Tongue (tissue), 2 donors: Measurements from ENCODE around the gene C4orf50. TPM values are rescaled to one million over a fixed set of nuclear protein-coding genes. Genes with fewer than 3 reads are reported as not detected.

Experiments used
- DNase-seq: peaks from one replicate; pipeline ENCODE4 v3.0.0-alpha.2; 2015
- total RNA-seq: library from RNA; depleted of rRNA; stranded (reverse); fragments of >200 nt; gene quantifications from one replicate; pipeline ENCODE4 v1.2.3, GENCODE V29; 2014

The C4orf50 gene
- total RNA-seq, 1 donor from 2014 or later = 0.10 TPM

- DNase-seq = peak; percentile 50
Measured at GRCh38 chr4:5888222-5889001, 129.8 kb downstream of the C4orf50 start.

- no peak for DNase-seq
Measured at GRCh38 chr4:5887361-5888221, 130.6 kb downstream of the C4orf50 start.

GRCh38 chr4:5887011-5887360 lies 131.2 kb downstream of the C4orf50 start:
- no peak for DNase-seq

GRCh38 chr4:5885733-5886132 lies 132.5 kb downstream of the C4orf50 start:
- DNase-seq = no peak

- no peak for DNase-seq
Measured at GRCh38 chr4:5884796-5885195, 133.4 kb downstream of the C4orf50 start.

- no peak for DNase-seq
Measured at GRCh38 chr4:5883916-5884315, 134.3 kb downstream of the C4orf50 start.

- DNase-seq = no peak
Measured at GRCh38 chr4:5882947-5883346, 135.3 kb downstream of the C4orf50 start.

- peak; percentile 32 for DNase-seq
Measured at GRCh38 chr4:5881340-5881739, 136.9 kb downstream of the C4orf50 start.

GRCh38 chr4:5878359-5878758 lies 139.9 kb downstream of the C4orf50 start:
- no peak for DNase-seq

GRCh38 chr4:5877392-5877791 lies 140.8 kb downstream of the C4orf50 start:
- DNase-seq = no peak

GRCh38 chr4:5874811-5875449 lies 143.3 kb downstream of the C4orf50 start:
- DNase-seq = peak; percentile 34

- no peak for DNase-seq
Measured at GRCh38 chr4:5870701-5871100, 147.5 kb downstream of the C4orf50 start.

- DNase-seq = no peak
Measured at GRCh38 chr4:5869966-5870619, 148.1 kb downstream of the C4orf50 start.

- no peak for DNase-seq
Measured at GRCh38 chr4:5867866-5868265, 150.4 kb downstream of the C4orf50 start.

GRCh38 chr4:5866841-5867813 lies 151.1 kb downstream of the C4orf50 start:
- no peak for DNase-seq

GRCh38 chr4:5865896-5866599 lies 152.2 kb downstream of the C4orf50 start:
- DNase-seq = no peak

- DNase-seq = peak; percentile 26
Measured at GRCh38 chr4:5863461-5864113, 154.6 kb downstream of the C4orf50 start.

GRCh38 chr4:5858020-5858769 lies 160.0 kb downstream of the C4orf50 start:
- no peak for DNase-seq

- no peak for DNase-seq
Measured at GRCh38 chr4:5857199-5857598, 161.0 kb downstream of the C4orf50 start.
